Daoy (cell line): ENCODE measurements around the gene GALNTL6. TPM values are rescaled to one million over a fixed set of nuclear protein-coding genes. Genes with fewer than 3 reads are reported as not detected.
A peak's percentile ranks its signal among the peaks of the same experiment; 100 is the strongest.

Experiments used
- DNase-seq: peaks from one replicate; pipeline ENCODE4 v3.0.0-alpha.2; 2015; ENCODE audit warnings: low read depth
- total RNA-seq: library from RNA; depleted of rRNA; stranded (reverse); fragments of >200 nt; shearing (Covaris generic); gene quantifications from 2 replicates; pipeline ENCODE4 v1.2.3, GENCODE V29; 2014

GALNTL6 gene
- total RNA-seq, 1 experiment from 2014 or later = not detected

- no peak for DNase-seq
Observed at GRCh38 chr4:172546782-172547181, 733.6 kb downstream of the GALNTL6 start.

DNA sequence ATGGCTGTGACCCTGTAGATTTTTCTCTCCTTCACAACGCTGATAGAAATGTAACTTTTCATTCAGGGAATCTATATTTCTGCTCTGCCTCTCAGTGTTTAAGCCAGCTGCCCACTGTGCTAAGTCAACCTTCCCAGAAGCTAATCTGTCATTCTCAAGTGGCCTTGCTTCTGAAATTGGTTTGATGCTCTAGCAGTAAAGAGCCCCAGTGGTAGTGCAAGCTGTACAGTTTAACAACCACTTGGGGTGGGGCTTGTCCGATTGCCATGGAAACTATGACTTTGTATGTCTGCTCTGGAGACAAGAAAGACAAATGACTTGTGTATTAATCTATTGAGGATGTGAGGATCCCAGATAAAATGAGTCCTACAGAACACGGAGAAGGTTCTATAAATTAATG, 734.5 kb downstream of the GALNTL6 start:
- DNase-seq = no peak

- DNase-seq = no peak
Observed at GRCh38 chr4:172553216-172553615, 740.0 kb downstream of the GALNTL6 start.

DNA sequence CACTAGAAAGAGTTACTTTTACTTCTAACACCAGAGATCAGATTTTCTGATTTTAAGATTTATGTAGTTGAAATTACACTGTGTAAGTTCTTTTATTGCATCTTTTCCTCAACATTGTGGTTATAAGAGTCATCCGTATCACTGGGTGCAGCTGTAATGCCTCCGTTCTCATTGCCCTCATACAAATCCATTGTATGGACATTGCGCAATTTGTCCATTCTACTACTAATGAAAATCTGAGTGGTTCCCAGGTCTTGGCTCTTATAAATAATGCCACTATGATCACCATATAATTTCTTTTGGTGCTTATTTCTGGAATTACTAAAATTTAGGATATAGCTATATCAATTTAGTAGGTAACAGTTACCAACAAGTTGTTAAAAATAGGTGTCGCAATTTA, 741.4 kb downstream of the GALNTL6 start:
- no peak for DNase-seq

GRCh38 chr4:172555725-172556124, 742.5 kb downstream of the GALNTL6 start:
- no peak for DNase-seq

DNA sequence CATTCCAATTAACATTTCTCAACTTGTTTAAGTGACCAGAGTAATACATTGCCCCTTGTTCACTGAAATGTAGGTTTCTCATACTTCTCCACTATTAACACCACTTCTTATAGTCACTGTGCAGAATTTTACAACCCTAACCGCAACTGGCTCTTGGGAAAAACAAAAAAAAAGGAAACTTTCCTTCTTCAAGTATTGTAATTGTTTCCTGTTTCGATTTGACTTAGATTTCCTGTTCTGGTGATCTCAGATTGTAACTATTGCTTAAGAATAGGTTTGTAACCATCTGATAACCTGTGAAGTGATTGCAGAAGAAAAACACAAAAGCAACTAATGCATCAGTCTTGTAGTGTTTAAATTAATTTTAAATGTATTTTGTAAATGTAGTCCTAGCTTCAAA, 760.7 kb downstream of the GALNTL6 start:
- DNase-seq = no peak

GRCh38 chr4:172578712-172579111, 765.5 kb downstream of the GALNTL6 start:
- DNase-seq = no peak

- DNase-seq = no peak
Observed at GRCh38 chr4:172584816-172585215, 771.6 kb downstream of the GALNTL6 start.

DNA sequence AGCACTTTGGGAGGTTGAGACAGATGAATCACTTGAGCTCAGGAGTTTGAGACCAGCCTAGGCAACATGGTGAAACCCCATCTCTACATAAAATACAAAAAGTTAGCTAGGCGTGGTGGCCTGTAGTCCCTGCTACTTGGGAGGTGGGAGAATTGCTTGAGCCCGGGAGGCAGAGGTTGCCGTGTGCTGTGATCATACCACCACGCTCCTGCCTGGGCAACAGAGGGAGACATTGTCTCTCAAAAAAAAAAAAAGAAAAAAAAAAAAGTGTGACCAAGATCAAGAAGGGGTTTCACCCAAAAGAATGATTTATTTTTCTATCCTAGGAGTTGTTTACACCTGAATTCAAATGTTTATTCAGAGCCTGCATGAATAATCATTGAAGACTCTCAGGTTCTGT, 783.0 kb downstream of the GALNTL6 start:
- no peak for DNase-seq

GRCh38 chr4:172599554-172599953, 786.4 kb downstream of the GALNTL6 start:
- DNase-seq = no peak

DNA sequence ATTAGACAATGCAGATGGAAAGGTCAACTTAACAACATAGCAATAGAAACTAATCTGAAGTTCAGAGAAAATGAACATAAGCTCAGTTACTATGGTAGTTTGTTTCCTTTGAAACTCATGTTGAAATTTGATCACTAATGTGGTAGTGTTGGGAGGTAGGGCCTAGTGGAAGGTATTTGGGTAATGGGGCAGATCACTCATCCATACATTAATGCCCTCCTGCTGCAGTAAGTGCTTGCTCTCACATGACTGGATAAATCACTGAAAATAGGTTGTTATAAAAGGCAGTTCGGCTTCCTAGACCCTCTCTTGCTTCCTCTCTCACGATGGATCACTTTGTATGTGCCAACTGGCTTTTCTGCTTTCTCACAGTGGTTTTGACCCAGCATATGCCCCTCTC, 788.0 kb downstream of the GALNTL6 start:
- peak; percentile 0 for DNase-seq

GRCh38 chr4:172619218-172619617, 806.0 kb downstream of the GALNTL6 start:
- DNase-seq = no peak

DNA sequence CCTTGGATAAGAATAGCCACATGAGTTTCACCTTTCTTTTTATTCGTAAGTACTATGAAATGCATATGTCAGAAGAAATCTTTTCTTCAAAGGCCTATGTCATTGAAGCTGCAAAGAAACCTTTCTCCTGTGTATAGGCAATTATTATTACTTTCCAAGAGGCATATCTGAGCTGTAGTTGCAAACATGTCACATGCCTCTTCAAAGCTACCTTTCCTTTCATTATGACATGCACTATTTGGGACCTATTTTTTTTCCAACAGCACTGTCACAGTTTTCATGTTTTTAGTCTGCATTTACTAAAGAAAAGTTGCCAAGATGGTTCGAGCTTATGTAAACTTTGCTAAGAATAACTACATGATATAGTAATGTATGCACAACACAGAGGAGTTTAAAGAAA, 806.6 kb downstream of the GALNTL6 start:
- DNase-seq = no peak

DNA sequence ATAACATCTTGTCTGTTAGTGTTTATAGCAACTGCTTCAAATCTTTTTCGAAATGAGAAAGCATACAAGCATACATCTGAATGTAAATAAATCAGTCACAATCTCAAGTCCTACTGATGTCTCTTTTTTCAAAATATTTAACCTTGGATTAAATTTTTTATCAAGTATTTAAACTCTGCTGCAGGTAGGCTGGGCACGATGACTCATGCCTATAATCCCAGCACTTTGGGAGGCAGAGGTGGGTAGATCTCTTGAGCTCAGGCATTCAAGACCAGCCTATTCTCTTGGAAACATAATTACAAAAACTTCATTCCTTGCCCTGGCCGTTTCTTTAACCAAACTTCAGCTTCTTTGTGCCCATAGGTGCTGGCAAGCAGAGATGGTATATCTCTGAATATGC, 815.1 kb downstream of the GALNTL6 start:
- no peak for DNase-seq

DNA sequence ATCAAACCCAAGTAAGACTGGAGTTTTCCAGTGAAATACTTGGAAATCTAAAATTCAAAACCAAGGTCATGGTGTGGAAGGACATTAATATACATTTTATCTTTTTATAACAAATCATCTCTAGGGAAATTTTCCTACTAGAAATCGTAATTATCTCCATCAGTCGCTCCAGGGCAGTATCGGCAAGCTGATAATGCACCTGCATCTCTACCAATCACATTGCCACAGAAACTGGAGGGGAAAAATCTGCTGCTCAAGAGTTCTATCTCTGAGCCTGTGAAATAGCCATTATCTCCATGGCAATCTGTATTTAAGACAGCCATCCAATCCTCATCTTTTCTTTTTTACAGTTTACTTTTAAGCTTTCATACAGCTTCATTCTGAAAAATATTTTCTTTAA, 817.1 kb downstream of the GALNTL6 start:
- DNase-seq = no peak

DNA sequence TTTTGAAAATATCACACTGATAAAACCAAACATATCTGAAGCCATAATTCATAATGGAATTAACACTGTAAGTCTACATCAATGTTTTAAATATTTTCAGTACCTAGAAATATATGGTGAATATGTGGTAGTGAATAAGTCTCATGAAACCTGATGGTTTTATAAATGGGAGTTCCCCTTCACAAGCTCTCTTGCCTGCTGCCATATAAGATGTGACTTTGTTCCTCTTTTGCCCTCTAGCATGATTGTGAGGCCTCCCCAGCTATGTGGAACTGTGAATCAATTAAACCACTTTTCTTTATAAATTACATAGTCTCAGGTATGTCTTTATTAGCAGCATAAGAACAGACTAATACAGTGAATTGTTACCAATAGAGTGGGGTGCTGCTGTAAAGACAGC, 818.6 kb downstream of the GALNTL6 start:
- DNase-seq = no peak

DNA sequence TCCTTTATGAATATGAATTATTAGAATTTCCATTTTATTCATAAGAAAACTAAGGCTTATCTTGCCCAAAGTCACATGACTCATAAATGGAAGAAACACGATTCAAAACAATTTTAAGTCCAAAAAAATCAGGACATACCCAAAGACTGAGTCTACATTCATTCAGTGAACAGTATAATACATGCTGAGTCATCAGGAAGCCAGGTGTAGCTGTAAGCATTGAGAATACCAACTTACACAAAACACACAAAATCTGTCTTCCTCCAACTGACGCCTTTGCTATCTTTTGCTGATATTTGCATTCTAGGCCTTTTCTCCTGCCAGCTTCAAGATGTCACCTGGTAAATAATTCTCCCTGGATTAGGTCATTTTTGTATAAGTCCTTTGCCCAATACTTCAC, 835.3 kb downstream of the GALNTL6 start:
- DNase-seq = no peak

DNA sequence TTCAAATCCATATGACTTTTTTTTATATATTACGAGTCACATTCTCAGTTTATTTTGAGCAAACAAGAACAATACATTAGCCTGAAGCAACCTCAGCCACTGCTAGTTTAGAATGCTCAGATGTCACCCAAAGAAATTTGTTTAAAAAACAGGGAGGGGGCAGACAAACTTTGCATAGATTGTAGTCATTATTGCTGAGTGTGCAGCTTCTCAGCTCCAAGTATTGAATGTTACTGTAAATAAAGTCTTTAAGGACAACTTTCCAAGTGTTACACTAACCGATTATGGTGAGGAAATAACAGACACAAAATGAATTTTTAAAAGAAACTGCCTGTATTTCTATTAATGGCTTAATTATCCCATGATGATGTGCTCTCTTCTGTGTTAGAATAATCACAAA, 835.9 kb downstream of the GALNTL6 start:
- DNase-seq = no peak

- no peak for DNase-seq
Observed at GRCh38 chr4:172650758-172651530, 837.7 kb downstream of the GALNTL6 start.

- DNase-seq = no peak
Observed at GRCh38 chr4:172651961-172652360, 838.8 kb downstream of the GALNTL6 start.

GRCh38 chr4:172652369-172652768, 839.2 kb downstream of the GALNTL6 start:
- no peak for DNase-seq

GRCh38 chr4:172653676-172654075, 840.5 kb downstream of the GALNTL6 start:
- DNase-seq = no peak

GRCh38 chr4:172654457-172654856, 841.3 kb downstream of the GALNTL6 start:
- DNase-seq = no peak

DNA sequence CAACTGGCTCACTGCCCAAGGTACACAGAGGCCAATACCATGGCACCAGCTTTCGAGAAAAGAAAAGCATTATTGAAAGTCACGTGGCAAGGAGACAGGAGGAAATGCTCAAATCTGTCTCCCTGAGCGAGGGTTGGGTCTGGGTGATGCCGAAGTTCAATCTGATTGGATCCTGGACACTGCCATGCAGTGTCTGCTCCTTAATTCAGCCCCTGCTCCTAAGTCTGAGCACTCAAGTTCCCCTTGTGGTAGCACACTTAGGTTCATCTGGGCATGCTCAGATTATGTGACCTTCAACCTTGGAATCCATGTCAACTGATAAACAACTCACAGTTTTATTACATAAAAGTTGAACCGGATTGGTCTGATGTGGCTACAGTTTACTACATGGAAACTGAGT, 842.9 kb downstream of the GALNTL6 start:
- DNase-seq = no peak
